NCI-H1436 treated with DMSO at 0.1 percent for 48 hours (cell line): ENCODE data around the gene GM2A.
"Not testable (repeated sequence)": the region's sequence is repeated elsewhere in the genome, so short reads cannot be mapped to it uniquely, and the experiment has no call there.

Source experiments
- DNase-seq: peaks from one replicate; lab custom pipeline; 2025; lab: John Stamatoyannopoulos, UW

The GM2A gene

GRCh38 chr5:151254556-151254955 lies 1.6 kb downstream of the GM2A start:
- DNase-seq, result no peak

- DNase-seq, result not testable (repeated sequence)
Measured at GRCh38 chr5:151254990-151255389, 2.0 kb downstream of the GM2A start.

GRCh38 chr5:151255621-151256286 lies 2.8 kb downstream of the GM2A start:
- DNase-seq, result no peak

GRCh38 chr5:151257731-151258181 lies 4.8 kb downstream of the GM2A start:
- no peak for DNase-seq

- DNase-seq, result no peak
Measured at GRCh38 chr5:151258201-151258611, 5.2 kb downstream of the GM2A start.

- DNase-seq, result no peak
Measured at GRCh38 chr5:151258816-151259215, 5.8 kb downstream of the GM2A start.

GRCh38 chr5:151259931-151260330 lies 6.9 kb downstream of the GM2A start:
- no peak for DNase-seq

- DNase-seq, result no peak
Measured at GRCh38 chr5:151262532-151262931, 9.5 kb downstream of the GM2A start.

- DNase-seq, result no peak
Measured at GRCh38 chr5:151264113-151264512, 11.1 kb downstream of the GM2A start.

- DNase-seq, result no peak
Measured at GRCh38 chr5:151267491-151268260, 14.7 kb downstream of the GM2A start.

- DNase-seq, result no peak
Measured at GRCh38 chr5:151270599-151270998, 17.6 kb downstream of the GM2A start.

- no peak for DNase-seq
Measured at GRCh38 chr5:151271336-151271735, 18.4 kb downstream of the GM2A start.

- no peak for DNase-seq
Measured at GRCh38 chr5:151274666-151275065, 21.7 kb downstream of the GM2A start.

- no peak for DNase-seq
Measured at GRCh38 chr5:151275803-151276202, 22.8 kb downstream of the GM2A start.

- DNase-seq, result no peak
Measured at GRCh38 chr5:151278845-151279244, 25.9 kb downstream of the GM2A start.

GRCh38 chr5:151280443-151280842 lies 27.5 kb downstream of the GM2A start:
- DNase-seq, result no peak

GRCh38 chr5:151281001-151281639 lies 28.1 kb downstream of the GM2A start:
- no peak for DNase-seq

- no peak for DNase-seq
Measured at GRCh38 chr5:151283120-151283825, 30.3 kb downstream of the GM2A start.

- no peak for DNase-seq
Measured at GRCh38 chr5:151284392-151284967, 31.5 kb downstream of the GM2A start.

GRCh38 chr5:151285683-151286082 lies 32.7 kb downstream of the GM2A start:
- no peak for DNase-seq

- DNase-seq, result no peak
Measured at GRCh38 chr5:151286246-151286645, 33.3 kb downstream of the GM2A start.

- no peak for DNase-seq
Measured at GRCh38 chr5:151288180-151288579, 35.2 kb downstream of the GM2A start.
